Measurements from ENCODE around the gene SPINK8. TPM values are rescaled to one million over a fixed set of nuclear protein-coding genes. Genes with fewer than 3 reads are reported as not detected.
A peak's percentile ranks its signal among the peaks of the same experiment; 100 is the strongest.

Gene SPINK8
- total RNA-seq, 1 donor, result not detected

DNA sequence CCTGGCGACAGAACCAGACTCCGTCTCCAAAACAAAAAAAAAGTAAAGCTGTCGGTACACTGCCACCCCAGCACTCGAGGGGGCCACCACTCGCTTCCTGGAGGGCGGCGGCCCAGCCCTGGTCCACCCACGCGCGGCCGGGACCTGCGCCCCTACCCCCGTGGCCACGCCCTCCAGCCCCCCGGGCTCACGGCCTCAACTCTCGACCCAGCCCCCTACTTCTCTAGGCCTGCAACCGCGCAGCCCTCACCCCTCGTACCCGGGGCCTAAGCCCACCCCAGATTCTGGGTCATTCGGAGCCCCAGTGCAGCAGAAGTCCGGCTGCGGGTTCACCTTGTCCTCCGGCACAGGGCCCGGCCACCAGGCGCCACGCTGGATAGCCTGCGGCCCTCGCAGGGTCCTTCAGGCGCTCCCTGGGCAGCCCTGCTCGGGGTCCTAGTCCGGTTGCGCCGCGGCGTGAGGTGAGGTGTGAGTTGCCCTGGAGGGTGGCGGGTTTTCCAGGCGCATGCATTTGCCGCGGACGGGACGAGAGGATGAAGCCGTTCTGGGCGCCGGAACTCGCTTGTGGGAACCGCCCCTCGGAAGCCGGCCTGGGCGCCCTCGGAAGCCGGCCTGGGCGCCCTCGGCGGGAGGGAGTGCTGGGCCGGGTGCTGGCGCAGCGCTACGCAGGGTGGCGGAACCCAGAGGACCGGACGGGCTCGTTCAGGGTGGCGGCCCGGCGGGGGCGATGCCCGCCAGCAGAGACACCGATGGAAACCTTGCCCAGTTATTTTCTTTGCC is 32.3 kb downstream of the SPINK8 start, which contains the start of gene NME6:
Gene NME6 (minus strand): TSS at position 348 of the 780 bp plus-strand sequence.
- Histone ChIP-seq H3K9me3 (ENCODE audit: low read depth, low read length) (no peaks in the 10 kb centered on the region), H3K4me3 (ENCODE audit: low read length) (peak within 1 kb of the TSS; percentile 94), H3K27me3 (ENCODE audit: insufficient read depth, low read length) (no peaks in the 10 kb centered on the region), H3K4me1 (ENCODE audit: insufficient read depth, low read length) (peaks cover 29% of the 10 kb centered on the region)

DNA sequence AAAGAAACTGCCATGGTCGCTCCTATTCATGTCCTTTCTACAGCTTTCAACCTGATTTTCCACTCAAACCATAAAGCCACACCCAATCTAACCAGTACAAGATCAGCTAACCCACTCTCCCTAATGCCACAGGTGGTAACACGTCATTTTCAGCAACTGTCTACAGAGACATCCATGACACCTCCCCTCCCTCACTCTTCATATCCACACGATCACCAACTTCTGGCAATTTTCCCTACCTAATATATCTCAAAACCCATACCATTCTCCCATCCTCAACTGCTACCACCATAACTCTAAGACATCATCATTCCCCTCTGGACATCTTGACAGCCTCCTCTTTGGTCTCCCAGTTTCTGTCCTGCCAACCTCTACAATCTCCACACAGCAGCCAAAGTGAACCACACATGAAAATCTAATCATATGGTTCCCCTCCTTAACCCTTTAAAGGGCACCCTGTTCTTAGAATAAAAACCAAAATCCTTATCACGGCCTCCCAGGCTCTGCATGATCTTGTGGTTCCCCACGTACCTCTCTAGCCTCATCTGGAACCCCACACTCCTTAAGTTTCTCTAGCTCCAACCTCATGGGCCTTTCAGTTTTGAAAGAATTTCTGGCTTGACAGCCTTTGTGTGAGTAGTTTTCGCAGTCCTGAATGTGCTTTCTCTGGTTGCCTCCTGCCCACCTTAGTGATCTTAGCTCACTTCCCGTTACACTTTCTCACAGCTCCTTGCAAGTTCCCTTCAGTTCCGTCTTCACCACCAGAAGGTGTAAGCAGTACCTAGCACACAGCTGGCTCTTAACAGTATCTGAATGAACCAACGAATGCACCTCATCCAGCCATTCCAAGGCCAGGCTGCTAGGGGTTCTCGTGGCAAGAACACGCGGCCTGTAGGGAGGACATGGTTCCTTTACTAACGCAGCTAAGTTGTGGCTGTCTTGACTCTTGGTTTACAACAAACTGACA is 33.4 kb downstream of the SPINK8 start:
- Histone ChIP-seq H3K4me3 (ENCODE audit: low read length) (peak overlapping the region; percentile 94), H3K27me3 (ENCODE audit: insufficient read depth, low read length) (no peaks in the 10 kb centered on the region), H3K9me3 (ENCODE audit: low read depth, low read length) (no peaks in the 10 kb centered on the region), H3K4me1 (ENCODE audit: insufficient read depth, low read length) (peaks cover 28% of the 10 kb centered on the region)

- Histone ChIP-seq H3K4me1 (ENCODE audit: insufficient read depth, low read length) (peaks cover 24% of the 10 kb centered on the region), H3K9me3 (ENCODE audit: low read depth, low read length) (no peaks in the 10 kb centered on the region), H3K27me3 (ENCODE audit: insufficient read depth, low read length) (no peaks in the 10 kb centered on the region), H3K4me3 (ENCODE audit: low read length) (no peak overlapping the region)
Measured at GRCh38 chr3:48297111-48297810, 36.2 kb downstream of the SPINK8 start.

DNA sequence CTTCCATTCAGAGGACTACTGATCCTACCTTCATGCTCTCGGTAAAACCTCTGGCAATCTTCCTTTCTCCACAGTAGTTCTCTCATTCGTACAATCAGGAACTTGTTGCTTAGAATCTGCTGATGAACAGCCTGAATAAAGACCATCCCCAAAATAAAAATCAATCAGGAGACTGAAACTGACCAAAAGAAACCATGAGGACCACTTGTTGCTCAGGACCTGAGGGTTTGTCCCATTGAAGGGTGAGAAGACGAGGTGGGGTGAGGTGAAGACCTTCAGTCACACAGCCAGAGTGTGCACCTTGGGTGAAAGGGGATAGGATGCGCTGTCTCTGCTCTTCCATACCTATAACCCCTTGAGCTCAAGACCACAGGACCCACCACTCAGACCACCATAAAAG is 36.8 kb downstream of the SPINK8 start:
- peaks cover 18% of the 10 kb centered on the region for H3K4me1 ChIP-seq (ENCODE audit: insufficient read depth, low read length)

DNA sequence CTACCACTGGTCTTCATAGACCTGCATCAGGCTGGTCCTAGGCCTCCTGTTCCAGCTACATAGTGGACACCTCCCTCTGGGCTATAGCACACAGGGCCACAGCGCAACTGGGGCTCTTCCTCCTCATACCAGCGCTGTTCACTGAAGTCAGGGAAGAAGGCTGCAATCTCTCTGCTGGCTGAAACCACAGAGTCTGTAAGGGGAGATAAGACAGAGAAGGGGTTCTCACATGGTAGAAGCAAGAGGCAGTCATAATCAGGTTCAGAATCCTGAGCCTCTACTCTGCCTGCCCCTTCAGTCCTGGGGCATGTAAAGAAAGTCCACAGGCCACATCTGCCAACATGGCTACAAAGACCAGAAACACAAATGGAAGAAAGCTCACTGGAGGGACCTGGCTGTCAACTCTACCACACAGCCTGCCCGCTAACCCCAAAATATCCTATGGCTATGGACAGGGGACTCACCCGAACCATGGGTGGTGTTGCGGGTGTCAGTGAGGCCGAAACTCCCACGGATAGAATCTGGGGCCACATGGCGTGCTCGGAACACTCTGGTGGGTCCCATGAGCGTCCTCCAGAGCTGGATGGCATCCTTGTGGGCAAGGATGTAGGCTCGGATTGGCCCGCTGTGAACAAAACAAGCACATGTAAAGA is 38.7 kb downstream of the SPINK8 start:
- Histone ChIP-seq H3K27me3 (ENCODE audit: insufficient read depth, low read length) (no peaks in the 10 kb centered on the region), H3K9me3 (ENCODE audit: low read depth, low read length) (no peaks in the 10 kb centered on the region), H3K4me1 (ENCODE audit: insufficient read depth, low read length) (peaks cover 7% of the 10 kb centered on the region), H3K4me3 (ENCODE audit: low read length) (no peak overlapping the region)

More for the DNA sequence above, 36.8 kb downstream of the SPINK8 start:
- H3K27me3 ChIP-seq (ENCODE audit: insufficient read depth, low read length), result no peaks in the 10 kb centered on the region
- H3K9me3 ChIP-seq (ENCODE audit: low read depth, low read length), result no peaks in the 10 kb centered on the region
- no peak overlapping the region for H3K4me3 ChIP-seq (ENCODE audit: low read length)

GRCh38 chr3:48289659-48290058 is 43.8 kb downstream of the SPINK8 start:
- no peak overlapping the region for H3K4me3 ChIP-seq (ENCODE audit: low read length)
- no peaks in the 10 kb centered on the region for H3K9me3 ChIP-seq (ENCODE audit: low read depth, low read length)
- H3K27me3 ChIP-seq (ENCODE audit: insufficient read depth, low read length), result no peaks in the 10 kb centered on the region
- H3K4me1 ChIP-seq (ENCODE audit: insufficient read depth, low read length), result no peaks in the 10 kb centered on the region

- Histone ChIP-seq H3K4me3 (ENCODE audit: low read length) (no peak overlapping the region), H3K4me1 (ENCODE audit: insufficient read depth, low read length) (no peaks in the 10 kb centered on the region), H3K27me3 (ENCODE audit: insufficient read depth, low read length) (no peaks in the 10 kb centered on the region), H3K9me3 (ENCODE audit: low read depth, low read length) (no peaks in the 10 kb centered on the region)
Measured at GRCh38 chr3:48287034-48287433, 46.4 kb downstream of the SPINK8 start.

DNA sequence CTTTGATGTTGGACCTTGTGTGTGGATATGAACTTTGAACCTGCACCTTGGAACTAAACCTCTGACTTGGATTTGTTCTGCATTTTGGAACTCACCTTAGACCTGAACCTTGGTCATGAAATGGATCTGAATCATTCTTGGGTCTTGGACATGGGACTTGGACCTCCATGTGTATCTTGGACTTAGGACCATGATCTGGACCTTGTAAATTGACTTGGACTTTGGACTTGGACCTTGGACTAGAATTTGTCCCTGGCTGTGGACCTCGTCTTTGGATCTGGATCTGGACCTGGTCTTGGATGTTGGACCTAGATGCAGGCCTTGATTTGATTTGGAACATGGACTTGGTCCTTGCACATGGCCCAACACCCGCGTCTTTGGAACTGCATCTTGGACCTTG is 47.2 kb downstream of the SPINK8 start:
- H3K4me1 ChIP-seq (ENCODE audit: insufficient read depth, low read length), result no peaks in the 10 kb centered on the region
- H3K4me3 ChIP-seq (ENCODE audit: low read length), result no peak overlapping the region
- no peaks in the 10 kb centered on the region for H3K9me3 ChIP-seq (ENCODE audit: low read depth, low read length)
- H3K27me3 ChIP-seq (ENCODE audit: insufficient read depth, low read length), result no peaks in the 10 kb centered on the region

DNA sequence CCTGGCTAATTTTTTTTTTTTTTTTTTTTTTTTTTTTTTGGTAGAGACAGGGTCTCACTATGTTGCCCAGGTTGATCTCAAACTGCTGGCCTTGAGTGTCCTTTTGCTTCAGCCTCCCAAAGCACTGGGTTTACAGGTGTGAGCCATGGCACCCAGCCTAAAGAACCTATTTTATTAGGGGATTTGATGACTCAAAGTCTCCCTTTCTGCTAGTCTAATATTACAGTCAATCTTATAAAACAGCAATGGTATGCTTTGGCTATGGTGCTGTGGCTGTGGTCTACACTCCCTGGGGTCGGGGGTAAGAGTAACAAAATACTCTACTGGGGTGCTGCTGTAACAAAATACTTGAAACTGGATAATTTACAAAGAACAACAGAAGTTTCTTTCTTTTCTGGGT is 47.8 kb downstream of the SPINK8 start:
- no peaks in the 10 kb centered on the region for H3K9me3 ChIP-seq (ENCODE audit: low read depth, low read length)
- no peaks in the 10 kb centered on the region for H3K27me3 ChIP-seq (ENCODE audit: insufficient read depth, low read length)
- H3K4me1 ChIP-seq (ENCODE audit: insufficient read depth, low read length), result no peaks in the 10 kb centered on the region
- no peak overlapping the region for H3K4me3 ChIP-seq (ENCODE audit: low read length)

- Histone ChIP-seq H3K27me3 (ENCODE audit: insufficient read depth, low read length) (no peaks in the 10 kb centered on the region), H3K4me1 (ENCODE audit: insufficient read depth, low read length) (no peaks in the 10 kb centered on the region), H3K4me3 (ENCODE audit: low read length) (no peak overlapping the region)
Measured at GRCh38 chr3:48285132-48285531, 48.3 kb downstream of the SPINK8 start.

GRCh38 chr3:48280881-48281280 is 52.6 kb downstream of the SPINK8 start:
- Histone ChIP-seq H3K27me3 (ENCODE audit: insufficient read depth, low read length) (no peaks in the 10 kb centered on the region), H3K9me3 (ENCODE audit: low read depth, low read length) (no peaks in the 10 kb centered on the region), H3K4me1 (ENCODE audit: insufficient read depth, low read length) (no peaks in the 10 kb centered on the region), H3K4me3 (ENCODE audit: low read length) (no peak overlapping the region)

More at GRCh38 chr3:48285132-48285531, 48.3 kb downstream of the SPINK8 start:
- H3K9me3 ChIP-seq (ENCODE audit: low read depth, low read length), result no peaks in the 10 kb centered on the region

DNA sequence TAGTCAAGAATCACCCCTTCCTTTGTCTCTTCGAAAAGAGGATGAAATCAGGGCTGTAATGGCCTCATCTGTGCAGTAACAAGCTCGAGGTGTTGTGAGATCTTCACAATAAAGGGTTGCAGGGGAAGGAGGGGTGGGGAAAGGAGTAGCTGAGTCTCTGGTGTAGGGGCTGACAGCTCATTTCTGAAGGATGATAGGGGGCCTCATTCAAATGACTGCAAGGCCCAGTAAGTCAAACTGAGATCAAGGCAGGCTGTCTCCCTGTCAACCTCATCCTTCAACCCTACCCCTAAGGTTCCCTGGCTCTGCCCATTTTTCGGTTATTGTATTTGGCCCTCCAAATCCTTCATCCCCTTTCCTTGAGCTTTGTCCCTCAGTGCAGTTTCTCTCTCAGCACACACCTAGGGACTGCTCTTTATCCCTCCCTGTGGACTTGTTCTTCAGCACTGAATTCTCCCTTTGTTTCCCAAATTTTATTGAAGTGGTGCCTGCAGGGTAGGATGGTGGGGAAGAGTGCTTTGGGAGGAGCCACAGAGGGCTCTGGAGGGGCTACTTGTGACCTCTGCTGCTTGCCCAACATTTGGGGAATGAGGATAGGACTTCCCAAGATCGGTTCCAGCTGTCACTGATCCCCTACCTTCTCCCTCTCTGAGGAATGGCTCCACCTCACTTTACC is 54.4 kb downstream of the SPINK8 start:
- H3K9me3 ChIP-seq (ENCODE audit: low read depth, low read length), result no peaks in the 10 kb centered on the region
- H3K27me3 ChIP-seq (ENCODE audit: insufficient read depth, low read length), result no peaks in the 10 kb centered on the region
- H3K4me3 ChIP-seq (ENCODE audit: low read length), result no peak overlapping the region
- no peaks in the 10 kb centered on the region for H3K4me1 ChIP-seq (ENCODE audit: insufficient read depth, low read length)

DNA sequence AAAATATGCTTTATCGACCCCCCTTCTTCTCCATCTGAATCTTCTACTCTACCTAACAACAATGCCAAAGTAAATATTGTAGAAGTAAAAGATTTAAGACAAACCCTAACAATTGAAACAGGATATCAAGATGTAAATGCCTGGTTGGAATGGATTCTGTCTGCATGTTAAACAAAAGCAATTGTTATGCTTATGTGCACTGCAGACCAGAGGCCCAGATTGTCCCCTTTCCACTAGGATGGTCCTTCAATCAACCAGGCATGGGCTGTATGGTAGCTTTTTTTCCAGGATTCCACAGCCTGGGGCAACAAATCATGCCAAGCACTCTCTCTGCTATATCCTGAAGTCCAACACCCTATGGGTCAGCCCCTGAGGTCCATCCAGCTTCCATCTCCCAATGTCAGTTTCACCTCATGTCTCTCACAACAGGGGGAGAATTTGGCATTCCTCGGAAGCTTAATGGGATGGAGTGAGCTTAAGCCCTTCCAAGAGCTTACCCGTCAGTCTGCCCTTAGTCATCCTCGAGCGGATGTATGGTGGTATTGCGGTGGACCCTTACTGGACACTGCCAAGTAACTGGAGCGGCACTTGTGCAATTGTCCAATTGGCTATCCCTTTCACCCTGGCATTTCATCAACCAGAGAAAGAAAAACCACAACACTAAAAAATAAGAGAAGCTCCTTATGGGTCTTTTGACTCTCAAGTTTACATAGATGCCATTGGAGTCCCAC is 56.4 kb downstream of the SPINK8 start:
- H3K9me3 ChIP-seq (ENCODE audit: low read depth, low read length), result no peaks in the 10 kb centered on the region
- no peaks in the 10 kb centered on the region for H3K27me3 ChIP-seq (ENCODE audit: insufficient read depth, low read length)
- H3K4me3 ChIP-seq (ENCODE audit: low read length), result no peak overlapping the region
- no peaks in the 10 kb centered on the region for H3K4me1 ChIP-seq (ENCODE audit: insufficient read depth, low read length)

Measured in mononuclear cell (primary cell).